ENCODE results near the gene FGFRL1.
"Not testable (repeated sequence)": the region's sequence is repeated elsewhere in the genome, so short reads cannot be mapped to it uniquely, and the experiment has no call there.

FGFRL1 gene

GRCh38 chr4:996997-997374 is 14.4 kb upstream of the FGFRL1 start:
- no peak for TF ChIP-seq CTCF (IDR thresholded peaks at IDR 0.05; ENCODE audit: low read depth, low read length, missing control alignments)
- H3K4me3 ChIP-seq (ENCODE audit: low read depth, low read length): no peak overlapping the region
- DNase-seq (ENCODE audit: low read depth): no peak

GRCh38 chr4:997375-998071 is 13.9 kb upstream of the FGFRL1 start:
- no peak overlapping the region for H3K4me3 ChIP-seq (ENCODE audit: low read depth, low read length)
- no peak for DNase-seq (ENCODE audit: low read depth)
- TF ChIP-seq CTCF (IDR thresholded peaks at IDR 0.05; ENCODE audit: low read depth, low read length, missing control alignments): no peak

GRCh38 chr4:998096-998691 is 13.2 kb upstream of the FGFRL1 start:
- TF ChIP-seq CTCF (IDR thresholded peaks at IDR 0.05; ENCODE audit: low read depth, low read length, missing control alignments): no peak
- no peak overlapping the region for H3K4me3 ChIP-seq (ENCODE audit: low read depth, low read length)
- no peak for DNase-seq (ENCODE audit: low read depth)

- DNase-seq (ENCODE audit: low read depth); H3K4me3 ChIP-seq (ENCODE audit: low read depth, low read length): not testable (repeated sequence)
Measured at GRCh38 chr4:999240-999863, 12.1 kb upstream of the FGFRL1 start.

- no peak for DNase-seq (ENCODE audit: low read depth)
- H3K4me3 ChIP-seq (ENCODE audit: low read depth, low read length): no peak overlapping the region
- no peak for TF ChIP-seq CTCF (IDR thresholded peaks at IDR 0.05; ENCODE audit: low read depth, low read length, missing control alignments)
Measured at GRCh38 chr4:999882-1000425, 11.5 kb upstream of the FGFRL1 start.

- TF ChIP-seq CTCF (IDR thresholded peaks at IDR 0.05; ENCODE audit: low read depth, low read length, missing control alignments): no peak
- no peak for DNase-seq (ENCODE audit: low read depth)
- H3K4me3 ChIP-seq (ENCODE audit: low read depth, low read length): no peak overlapping the region
Measured at GRCh38 chr4:1000686-1001260, 10.7 kb upstream of the FGFRL1 start.

- DNase-seq (ENCODE audit: low read depth): no peak
- H3K4me3 ChIP-seq (ENCODE audit: low read depth, low read length): no peak overlapping the region
- no peak for TF ChIP-seq CTCF (IDR thresholded peaks at IDR 0.05; ENCODE audit: low read depth, low read length, missing control alignments)
Measured at GRCh38 chr4:1001561-1002130, 9.8 kb upstream of the FGFRL1 start.
